ENCODE data around the gene NAT16.

NAT16 gene

DNA sequence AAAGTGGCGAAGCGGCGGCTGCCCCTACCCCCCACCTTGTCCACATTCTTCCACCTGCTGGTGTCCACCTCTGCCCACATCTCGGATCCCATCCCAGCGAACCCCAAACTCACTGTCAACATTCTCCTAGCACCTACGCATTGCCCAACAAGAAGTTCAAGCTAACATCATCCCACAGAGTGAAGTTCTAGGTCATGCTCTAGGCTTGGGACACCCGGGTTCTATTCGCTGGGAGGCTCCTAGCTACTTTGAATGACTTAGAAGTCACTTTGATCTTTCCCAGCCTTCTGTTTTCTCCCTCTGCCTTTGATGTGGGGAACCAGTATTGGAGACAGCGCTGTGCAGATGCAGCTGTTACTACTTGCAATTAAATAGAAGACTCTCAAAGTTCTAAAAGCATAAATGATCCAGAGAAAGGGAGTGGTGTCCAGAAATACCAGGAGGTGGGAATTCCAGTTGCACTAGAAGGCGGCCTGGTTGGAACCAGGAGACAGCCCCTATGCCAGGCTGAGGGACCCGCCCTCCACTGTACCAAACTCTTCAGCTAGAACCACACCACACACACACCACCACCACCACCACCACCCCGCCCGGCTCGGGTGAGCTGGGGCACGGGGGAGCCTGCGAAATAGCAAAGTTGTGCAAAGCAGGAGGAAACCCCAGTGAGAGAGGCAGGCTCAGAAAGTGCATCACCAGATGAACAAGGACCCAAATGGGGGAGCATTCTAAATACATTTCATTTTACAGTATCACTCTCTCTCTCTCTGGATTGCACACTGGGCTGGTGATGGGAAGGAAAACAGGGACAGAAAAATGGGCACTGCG lies 9.3 kb downstream of the NAT16 start:
- no peak for DNase-seq

DNA sequence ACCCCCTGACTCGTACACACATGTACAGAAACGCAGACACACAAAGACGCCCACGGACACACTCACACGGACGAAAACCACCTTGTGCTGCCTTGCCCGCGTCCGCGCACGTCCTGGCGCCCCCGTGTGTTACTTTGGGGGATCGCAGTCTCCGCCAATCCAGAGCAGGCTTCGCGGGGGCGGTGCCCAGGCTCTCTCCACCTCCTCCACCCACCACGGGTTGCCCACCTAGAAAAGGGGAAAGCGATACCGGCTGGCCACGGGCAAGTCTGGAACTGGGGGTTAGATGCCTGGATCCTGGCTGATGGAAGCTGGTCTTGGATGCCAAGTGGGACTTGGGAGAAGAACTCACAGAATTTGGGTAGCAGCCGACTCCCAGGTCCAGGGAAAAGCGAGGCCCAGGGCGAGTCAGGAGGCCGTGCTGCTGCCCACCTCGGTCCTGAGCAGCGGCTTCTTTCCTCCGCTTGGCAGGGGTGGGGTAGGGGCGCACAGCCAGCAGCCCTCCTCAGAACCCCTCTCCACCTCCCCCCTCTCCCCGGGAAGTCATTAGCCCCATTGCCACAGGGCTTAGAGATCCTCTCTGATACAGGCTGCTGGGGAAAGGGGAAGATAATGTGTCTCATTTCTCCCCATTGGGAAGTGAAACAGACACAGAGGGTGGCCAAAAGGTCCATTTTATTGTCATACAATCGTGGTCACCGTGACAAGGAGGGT lies 10.1 kb downstream of the NAT16 start:
- DNase-seq: peak; percentile 77 to 86

DNA sequence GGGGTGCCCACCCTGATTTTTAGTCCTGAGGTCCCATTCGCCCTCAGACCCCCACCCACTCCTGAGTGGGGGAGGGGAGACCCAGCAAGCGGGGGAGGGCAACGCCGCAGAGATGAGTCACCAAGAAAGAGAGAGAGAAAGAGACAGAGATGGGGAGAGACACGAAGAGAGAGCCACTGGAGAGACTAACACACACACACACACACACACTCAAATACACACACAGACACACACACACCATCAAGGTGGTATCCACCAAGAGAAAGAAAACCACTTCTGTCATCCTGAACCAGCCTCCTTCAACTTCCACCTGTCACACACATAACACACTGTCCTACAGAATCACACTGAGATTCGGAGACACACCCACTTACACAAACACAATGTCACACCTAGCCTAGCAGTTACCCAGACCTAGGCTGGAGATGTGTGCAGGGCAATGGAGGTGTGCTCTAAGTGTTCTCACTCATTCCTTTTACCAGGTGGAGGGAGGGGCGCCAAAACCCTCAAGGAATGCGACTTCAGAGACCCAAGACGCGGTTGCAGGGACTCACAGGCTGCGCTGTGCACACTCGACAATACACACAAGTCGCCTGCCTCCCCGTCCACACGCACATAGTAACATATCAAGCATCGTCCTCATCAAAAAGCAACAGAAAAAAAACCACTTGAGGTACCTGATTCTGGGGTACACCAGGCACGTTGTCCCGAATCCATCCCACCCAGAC lies 10.8 kb downstream of the NAT16 start:
- no peak for DNase-seq

DNA sequence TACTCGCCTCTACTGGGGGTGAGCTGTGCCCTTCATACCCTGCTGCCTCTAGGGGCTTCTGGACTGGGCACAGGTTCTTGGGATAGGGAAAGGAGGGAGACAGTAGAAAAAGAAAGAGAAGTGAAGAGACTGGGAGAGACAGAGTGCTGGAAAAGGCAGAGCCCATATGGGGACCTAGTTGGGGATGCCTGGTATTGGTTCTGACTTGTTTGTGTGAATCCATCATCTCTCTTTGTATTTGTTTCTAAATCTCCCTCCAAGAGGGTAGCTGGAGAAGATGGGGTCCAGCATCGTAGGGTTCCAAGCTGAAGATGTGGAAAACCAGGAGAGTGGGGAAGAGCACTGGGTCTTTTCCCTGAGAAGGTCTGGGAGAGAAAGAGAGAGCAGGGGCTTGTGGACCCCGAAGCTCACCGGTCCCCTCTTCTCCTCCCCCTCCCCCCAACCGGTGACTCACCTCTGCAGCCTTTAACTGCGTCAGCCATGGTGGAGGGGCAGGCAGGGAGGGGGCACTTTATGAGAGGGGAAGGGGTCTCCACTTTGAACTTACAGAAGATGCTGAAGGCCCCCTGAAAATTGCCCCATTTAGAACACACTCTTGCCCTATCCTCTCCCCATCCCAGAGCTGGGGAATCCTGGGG lies 11.6 kb downstream of the NAT16 start:
- DNase-seq: no peak

DNA sequence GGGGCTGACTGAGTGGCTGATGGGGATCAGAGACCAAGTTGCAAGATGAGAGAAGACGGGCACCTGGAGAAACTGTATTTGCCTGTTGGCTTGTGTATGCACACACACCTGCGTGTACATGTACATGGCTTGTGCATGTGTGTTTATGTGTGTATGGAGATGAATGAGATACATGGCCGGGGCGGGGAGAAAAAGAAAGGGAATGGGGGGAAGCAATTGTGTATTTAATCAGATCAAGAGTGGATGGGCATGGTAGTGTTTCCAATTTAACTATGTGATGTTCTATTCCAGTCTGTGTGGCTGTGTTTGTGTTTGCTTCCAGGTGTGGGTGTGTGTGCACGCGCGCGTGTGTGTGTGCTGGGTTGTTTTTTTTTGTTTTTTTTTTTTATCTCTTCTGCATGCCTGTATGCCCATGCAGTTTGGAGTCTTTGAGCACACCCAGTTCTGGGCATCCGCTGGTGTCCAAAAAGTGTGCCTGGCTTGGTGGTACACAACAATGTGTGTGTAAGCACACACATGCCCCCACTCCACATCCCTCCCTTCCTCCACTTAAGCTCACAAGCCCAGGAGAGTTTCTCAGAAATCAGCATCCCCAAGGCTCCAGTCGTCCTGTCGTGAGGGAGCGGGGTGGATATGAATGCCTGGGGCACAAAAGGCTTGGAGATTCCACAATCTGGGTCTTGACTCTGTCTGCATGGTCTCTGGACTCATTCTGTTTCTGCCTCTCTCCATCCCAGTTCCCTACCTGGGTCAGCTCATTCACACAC lies 12.3 kb downstream of the NAT16 start:
- DNase-seq: no peak

DNA sequence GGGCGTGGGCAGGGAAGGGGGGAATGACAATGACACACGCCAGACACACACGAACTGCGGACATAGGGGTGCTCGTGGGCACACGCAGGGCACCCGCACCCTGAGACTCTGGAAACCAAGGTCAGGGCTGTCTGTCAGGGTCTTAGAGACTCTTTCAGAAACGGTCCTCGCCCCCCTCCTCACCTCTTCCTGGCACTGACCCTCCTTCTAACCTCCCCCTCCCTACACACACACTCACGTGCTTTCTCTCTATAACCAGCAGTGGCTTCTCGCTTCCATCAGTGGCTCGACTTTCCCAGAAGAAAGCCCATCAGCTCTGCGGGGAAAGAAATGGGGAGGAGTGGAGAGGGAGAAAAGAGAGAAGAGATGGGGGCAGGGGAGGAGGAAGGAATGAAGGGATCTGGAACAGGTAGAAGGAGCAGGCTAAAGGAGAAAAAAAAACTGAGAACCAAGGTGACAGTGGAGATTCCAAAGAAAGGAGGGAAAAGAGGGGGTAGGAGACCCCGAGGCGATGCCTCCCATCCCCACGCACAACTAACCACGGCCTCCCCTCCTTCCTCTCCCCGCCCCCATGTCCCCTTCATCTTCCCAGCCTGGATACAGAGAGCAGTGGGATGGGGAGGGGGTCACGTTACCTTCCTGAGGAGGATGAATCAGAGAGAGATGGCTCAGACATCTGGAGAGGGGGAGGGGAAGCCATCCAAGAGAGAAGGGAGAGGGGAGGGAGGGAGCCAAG lies 13.0 kb downstream of the NAT16 start:
- DNase-seq: no peak

DNA sequence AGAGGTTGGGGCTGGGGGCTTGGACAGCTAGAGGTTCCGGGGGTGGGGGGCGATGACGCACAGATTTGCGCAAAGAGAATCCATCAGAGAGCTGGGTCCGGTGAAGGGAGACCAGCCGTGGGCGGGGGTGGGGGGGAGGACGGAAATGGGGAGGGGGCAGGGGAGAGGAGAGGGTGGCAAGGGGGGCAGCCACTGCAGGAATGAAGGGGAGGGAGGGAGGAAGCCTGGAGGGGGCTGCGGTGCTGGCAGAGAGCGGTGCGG lies 13.5 kb downstream of the NAT16 start:
- DNase-seq: no peak

DNA sequence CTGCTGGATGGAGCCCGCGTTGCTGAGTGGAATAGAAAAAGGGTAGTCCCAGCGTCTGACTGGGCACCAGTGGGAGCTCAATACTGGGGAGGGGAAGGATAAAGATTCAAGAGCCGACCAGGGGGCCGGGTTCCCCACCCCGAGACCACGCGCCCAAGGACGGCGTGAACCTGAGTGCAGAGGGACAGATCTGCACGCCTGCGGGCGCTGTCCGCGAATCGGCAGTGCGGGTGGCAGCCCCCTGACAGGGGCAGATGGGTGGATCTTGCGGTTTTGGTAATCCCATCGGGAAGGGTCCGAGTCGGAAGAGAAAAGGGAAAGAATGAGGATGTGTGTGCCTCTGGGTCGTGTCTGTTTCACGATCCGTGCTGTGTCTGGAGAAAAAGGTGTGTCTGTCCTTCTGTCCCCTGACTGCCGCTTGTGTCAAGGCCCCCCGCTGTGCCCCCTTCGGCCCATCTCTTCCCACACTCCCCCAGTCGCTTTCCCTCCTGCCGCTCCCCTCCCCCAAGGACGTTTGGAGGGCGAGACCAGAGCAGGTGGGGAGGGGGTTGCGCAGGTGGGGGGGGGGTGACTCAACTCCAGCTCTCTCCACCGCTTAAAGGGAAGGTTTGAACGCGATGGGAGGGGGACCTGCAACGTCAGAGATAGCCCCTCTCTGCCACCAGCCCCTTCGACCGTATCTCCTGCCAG lies 14.0 kb downstream of the NAT16 start:
- no peak for DNase-seq

DNA sequence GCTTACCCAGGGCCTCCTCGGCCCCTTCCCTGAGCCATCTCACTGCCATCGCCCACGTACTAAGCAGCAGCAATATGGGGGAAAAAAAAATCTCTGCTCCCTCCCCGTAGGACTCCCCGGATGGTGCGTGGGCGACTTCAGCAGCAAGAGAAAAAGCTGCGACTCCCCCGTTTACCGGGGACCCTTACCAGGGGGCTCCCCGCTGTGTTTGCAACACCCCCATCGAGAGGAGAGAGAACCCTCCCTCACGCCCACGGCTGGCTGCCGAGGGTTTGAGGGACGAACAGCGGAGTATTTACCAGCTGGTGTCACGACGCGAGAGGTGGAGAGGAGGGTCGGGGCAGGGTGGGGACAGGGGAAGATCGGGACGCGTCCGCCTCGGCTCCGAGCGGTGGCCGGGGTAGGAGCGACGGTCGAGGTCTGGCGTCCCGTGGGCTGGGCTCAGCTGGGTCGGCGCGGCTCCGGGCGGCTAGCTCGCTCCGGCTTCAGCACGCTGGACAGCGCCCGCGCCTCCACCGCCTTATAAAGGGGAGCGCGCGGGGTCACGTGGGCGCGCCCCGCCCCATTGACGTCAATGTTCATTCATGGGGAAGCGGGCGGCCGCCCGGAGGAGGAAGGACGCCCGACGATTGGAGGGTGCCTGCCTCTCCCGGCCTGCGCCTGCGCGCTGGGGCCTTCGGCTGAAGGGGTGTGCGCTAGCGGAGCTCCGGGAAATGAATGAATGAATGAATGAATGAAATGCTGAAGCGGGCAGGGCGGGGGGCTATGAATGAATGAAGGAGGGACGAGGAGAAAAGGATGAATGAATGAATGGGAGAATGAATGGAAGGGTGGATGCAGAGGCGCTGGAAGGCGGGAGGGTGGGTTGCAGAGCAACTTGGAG lies 14.8 kb downstream of the NAT16 start, which contains the start of gene VGF:
TSS of gene VGF (minus strand) at position 495 of the 883 bp plus-strand sequence. CDS start 726 bp downstream, outside the sequence.
- DNase-seq: peak; percentile 89 to 94

DNA sequence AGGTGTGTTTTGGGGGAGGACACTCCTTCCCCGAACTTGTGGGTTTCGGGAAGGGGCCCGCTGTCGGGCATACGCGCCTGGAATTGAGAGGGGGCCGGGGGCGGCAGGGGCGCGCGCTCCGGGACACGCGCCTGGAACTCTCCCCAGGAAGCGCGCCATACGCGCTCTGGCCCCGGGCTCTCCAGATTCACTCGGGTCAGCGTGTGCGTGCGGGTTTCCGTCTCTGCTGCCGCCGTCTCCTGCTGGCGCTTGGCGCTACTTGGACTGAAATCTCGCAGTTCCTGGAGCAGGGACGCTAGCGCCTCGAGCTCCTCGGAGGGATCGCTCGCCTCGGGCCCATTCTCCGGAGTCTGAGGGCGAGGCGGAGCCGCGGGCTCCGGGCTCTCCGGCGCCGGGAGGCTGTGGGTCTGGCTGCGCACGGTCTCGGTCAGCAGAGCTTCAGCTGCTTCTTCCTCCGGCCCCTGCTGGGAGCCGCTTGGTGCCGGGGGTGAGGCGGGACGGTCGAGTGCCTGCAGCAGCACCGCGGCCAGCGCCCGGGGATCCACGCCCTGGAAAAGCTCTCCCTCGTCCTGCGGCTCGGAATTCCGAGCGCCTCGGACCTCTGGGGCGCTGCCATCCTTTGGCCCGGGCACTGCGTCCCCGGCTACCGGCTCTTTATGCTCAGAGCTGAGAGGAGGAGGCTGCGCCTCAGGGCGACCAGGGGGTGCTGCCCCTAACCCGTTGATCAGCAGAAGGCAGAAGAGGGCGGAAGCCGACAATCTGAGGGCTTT lies 15.8 kb downstream of the NAT16 start:
- no peak for DNase-seq

DNA sequence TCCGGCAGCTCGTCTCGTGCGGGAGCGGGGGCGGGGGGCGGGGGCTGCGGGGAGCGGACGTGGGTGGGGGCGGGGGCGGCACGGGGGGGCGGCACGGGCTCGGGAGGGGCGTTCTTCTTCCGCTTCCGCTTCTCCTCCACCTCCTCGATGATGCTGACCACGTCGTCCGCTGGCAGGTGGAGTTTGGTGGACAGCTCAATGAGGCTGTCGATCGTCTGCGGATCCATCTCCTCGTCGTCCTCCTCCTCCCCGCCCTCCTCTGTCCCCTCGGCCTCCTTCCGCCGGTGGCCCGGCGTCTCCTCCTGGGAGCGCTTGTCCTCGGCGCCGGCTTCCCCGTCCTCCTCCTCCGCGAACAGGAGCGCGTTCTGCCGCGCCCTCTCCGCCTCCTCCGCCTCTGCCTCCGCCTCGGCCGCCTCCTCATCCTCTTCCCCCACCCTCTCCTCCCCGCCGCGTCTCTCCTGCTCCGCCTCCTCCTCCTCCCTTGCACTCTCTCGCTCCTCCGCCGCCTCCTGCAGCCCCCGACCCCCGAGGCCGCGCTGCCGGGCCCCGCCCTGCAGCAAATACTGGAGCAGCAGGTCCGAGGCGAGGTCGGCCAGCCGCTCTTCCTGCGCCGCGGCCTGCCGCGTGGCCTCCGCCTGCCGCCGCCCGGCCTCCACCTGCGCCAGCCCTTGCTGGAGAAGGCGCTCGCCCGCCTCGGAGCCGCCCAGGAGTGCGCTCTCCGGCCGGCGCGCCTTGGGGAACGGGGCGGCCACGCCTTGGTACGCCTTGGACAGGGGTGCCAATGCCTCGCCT lies 16.6 kb downstream of the NAT16 start:
- DNase-seq: no peak

DNA sequence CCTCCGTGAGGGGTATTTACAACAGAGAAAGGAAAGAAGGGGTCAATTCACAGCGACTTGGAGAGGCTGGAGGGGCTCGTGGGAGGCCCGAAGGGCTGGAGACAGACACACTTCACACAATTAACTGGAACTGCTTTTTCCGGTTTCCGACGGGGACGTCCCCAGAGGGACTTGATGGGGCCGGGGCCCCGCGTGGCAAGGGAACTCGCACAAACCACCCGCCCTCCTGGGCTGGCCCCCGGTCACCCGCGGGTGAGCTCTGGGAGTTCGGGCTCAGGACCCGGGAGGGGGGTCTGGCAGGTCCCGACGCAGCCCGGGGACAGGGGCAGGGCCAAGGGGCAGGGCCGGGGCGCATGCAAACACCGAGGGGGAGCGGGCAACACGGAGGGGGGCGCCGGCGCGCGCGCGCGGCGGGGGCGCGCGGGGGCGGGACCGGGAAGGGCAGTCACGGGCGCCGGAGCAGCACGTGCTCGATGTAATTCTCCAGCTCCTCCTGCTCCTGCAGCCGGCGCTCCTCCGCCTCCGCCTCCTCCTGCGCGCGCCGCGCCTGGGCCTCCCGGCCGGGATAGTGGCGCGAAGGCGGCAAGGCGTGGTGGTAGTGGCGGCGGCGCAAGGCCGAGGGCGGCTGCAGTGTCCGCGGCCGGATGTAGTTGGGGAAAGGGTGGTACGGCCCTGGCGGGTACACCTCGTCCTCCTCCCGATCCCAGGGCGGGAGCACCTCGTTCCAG lies 17.4 kb downstream of the NAT16 start:
- no peak for DNase-seq

DNA sequence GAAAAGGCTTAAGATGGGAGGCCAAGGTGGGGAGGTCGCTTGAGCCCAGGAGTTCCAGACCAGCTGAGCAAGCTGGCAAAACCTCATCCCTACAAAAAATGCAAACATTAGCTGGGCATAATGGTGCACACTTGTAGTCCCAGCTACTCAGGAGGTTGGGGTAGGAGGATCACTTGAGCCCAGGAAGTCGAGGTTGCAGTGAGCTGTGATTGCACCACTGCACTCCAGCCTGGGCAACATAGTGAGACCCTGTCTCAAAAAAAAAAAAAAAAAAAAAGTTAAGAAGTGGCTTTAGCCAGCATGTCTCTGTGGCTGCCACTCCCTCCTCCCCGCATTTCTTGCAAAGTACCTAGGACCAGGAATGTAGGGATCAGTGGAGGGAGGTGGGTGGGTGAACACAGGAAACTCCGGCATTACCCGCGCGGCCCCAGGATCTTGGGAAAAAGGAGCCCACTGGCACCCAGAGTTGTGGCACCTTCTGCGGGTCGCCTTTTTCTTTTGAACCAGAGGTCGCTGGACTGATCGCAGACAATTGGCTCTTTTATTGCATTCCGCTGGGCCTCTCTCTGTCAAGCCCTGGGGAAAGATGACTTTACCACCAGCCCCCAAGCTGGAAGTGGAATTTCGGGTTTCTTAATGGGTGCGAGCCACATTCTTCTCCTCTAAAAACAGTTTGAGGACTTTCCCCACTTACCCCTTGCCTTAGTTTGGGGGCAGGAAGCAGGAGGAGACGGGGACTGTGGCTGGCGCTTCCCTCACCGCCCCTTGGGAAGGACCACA lies 18.2 kb downstream of the NAT16 start:
- DNase-seq: no peak

DNA sequence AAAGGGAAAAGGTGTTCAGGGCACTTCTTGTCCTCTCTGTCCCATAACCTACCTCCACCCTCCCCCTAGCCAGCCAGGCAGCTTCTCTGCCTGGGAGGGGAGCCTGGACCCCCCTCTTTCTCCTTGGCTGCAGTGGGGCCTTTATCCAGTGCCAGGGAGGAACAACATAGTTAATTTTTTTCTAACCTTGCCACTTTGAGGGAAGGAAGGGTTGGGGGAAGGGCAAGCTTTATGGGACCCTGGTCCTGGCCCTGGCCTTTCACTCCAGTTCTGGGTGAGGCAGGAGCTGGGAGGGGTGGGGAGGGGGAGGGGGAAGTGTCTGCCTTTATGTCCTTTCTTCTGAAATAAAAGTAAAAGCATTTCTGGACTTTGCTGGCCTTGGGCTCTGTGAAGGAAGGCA lies 19.2 kb downstream of the NAT16 start:
- DNase-seq: no peak

DNA sequence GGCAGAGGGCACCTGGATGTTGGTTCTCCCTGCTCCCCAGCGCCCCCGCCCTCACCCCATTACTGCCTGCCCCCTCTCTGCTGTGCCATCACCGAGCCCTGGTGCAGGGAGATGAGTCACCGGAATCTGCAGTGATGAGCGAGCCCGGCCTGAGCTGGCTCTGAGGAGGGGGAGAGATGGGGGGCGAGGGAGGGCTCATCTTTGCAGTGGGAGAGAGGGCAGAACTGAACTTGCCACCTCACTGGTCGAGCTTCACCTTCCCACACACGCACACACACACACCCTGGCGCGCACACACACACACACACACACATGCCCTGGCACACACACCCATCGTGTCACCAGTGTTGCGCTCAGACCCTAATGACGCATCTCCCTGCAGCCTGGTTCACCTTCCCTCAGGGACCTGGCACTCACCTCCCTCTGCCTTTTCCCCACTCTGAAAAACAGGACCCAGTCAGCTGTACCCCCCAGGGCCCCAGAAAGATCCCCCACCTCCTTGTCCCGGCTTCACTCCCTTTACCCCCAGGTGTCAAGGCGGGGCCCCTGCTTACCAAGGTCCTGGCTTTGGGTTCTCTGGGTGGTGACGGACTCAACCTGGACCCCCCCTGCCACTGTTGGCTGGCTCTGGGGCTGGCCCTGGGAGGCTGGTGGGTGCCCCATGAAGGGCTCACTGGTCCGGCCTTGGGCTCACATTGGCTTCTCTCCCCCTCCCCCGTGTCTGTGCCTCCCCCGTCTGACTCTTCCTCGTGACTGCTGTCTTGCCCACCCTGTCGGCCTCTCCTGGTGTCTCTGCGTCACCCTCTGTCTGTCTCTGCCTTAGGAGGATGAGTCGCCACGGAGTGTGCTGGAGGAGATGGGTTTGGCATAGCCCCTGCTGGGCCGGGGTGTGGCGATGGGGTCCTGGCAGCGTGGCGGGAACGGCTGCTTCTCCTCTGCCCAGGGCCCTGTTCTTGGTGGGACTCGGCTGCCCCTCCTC lies 20.1 kb downstream of the NAT16 start:
- no peak for DNase-seq

Measured in stimulated activated CD4-positive, alpha-beta T cell treated with anti-CD3 and anti-CD28 coated beads, Interleukin-2, amount 100 ng/mL, for 48 hours (primary cell).